RWPE1 (cell line): Measurements from ENCODE around the gene RAPGEFL1.
"Not testable (repeated sequence)": the region's sequence is repeated elsewhere in the genome, so short reads cannot be mapped to it uniquely, and the experiment has no call there.

Experiments used
- CTCF ChIA-PET: fragments of 350-600 bp; sonication (Branson Sonifier 250); formaldehyde crosslinking; extraction: SDS; loops from one replicate; lab custom pipeline; 2021; lab: Yijun Ruan, JAX
- POLR2A ChIA-PET: fragments of 400-600 bp; formaldehyde crosslinking; extraction: SDS; loops from one replicate; lab custom pipeline; 2020; ENCODE audit warnings: antibody characterized with exemption; ENCODE audit not compliant: low non-redundant PET; lab: Yijun Ruan, JAX
- DNase-seq: peaks from one replicate; pipeline ENCODE4 v3.0.0; 2012; ENCODE audit warnings: low spot score
- H3K27ac ChIP-seq: fragments of 450-650 bp; 2 replicates; pipeline ENCODE4 v1.5.1; 2017
- TF ChIP-seq, protein P1 (sequence below): fragments of 450-650 bp; conservative IDR thresholded peaks from 2 replicates; pipeline ENCODE4 v1.5.1; 2017; ENCODE audit warnings: low read depth, mild to moderate bottlenecking

RAPGEFL1 gene

GRCh38 chr17:40188694-40189093 lies 11.4 kb downstream of the RAPGEFL1 start:
- ChIA-PET CTCF (no interaction called here), POLR2A (no interaction called here)
- TF ChIP-seq, protein P1, sequence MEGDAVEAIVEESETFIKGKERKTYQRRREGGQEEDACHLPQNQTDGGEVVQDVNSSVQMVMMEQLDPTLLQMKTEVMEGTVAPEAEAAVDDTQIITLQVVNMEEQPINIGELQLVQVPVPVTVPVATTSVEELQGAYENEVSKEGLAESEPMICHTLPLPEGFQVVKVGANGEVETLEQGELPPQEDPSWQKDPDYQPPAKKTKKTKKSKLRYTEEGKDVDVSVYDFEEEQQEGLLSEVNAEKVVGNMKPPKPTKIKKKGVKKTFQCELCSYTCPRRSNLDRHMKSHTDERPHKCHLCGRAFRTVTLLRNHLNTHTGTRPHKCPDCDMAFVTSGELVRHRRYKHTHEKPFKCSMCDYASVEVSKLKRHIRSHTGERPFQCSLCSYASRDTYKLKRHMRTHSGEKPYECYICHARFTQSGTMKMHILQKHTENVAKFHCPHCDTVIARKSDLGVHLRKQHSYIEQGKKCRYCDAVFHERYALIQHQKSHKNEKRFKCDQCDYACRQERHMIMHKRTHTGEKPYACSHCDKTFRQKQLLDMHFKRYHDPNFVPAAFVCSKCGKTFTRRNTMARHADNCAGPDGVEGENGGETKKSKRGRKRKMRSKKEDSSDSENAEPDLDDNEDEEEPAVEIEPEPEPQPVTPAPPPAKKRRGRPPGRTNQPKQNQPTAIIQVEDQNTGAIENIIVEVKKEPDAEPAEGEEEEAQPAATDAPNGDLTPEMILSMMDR: no peak
- no peak overlapping the region for H3K27ac ChIP-seq
- DNase-seq: no peak

- no peak overlapping the region for H3K27ac ChIP-seq
- no peak for DNase-seq
- CTCF ChIA-PET: interaction anchor here (0.6 to 1.6 kb wide), 6 partner anchors 12 to 226 kb away, joined by 3 to 7 read pairs (median 4); partner anchors contain the start of gene RARA
- POLR2A ChIA-PET: no interaction called here
- TF ChIP-seq, protein P1: no peak
Measured at GRCh38 chr17:40190197-40191021, 13.1 kb downstream of the RAPGEFL1 start.

DNA sequence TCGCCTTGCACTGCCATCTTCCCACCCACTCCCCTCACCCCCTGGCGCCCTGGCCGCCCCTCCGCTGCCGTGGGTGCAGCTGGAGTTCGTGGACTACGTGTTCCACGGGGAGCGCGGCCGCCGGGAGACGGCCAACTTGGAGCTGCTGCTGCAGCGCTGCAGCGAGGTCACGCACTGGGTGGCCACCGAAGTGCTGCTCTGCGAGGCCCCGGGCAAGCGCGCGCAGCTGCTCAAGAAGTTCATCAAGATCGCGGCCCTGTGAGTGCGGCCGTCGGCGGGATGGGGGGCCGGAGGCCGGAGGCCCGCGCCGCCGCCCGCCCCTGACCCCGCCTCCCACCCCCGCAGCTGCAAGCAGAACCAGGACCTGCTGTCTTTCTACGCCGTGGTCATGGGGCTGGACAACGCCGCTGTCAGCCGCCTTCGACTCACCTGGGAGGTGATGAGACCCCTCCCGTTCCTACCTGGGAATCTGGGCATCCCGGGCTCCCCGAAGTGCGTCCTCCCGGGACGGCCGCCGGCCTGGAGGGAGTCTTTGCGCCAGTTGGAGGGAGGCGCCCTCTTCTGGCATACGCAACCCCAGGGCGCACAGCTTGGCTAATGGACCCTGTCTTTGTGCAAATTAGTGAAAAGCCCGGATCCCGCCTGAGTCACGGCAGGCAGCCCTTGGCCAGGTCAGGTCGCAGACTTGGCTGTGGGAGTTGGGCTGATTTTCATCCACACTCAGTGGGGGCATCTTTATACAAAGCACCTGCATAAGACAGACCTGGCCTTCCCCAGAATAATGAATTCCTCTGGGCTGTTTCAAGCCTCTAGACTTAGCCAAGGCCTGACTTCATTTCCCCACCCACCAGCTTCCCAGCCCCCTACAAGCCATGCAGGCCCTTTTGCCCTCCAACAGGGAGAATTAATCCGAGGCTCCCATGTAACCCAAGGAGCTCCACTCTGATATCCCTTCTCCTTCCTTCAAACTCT lies 14.3 kb downstream of the RAPGEFL1 start:
- DNase-seq: peak; percentile 58
- POLR2A ChIA-PET: no interaction called here
- peak overlapping the region; percentile 18; the same call in 1 of the 2 replicates for H3K27ac ChIP-seq
- CTCF ChIA-PET: interaction anchor here (1.0 to 1.6 kb wide), 3 partner anchors 13 to 152 kb away, joined by 3 to 7 read pairs (median 4); no protein-coding TSS in a partner anchor
- TF ChIP-seq, protein P1: peak; percentile 84

- CTCF ChIA-PET: no interaction called here
- DNase-seq: no peak
- peak overlapping the region; percentile 69 for H3K27ac ChIP-seq
- TF ChIP-seq, protein P1: no peak
- POLR2A ChIA-PET: no interaction called here
Measured at GRCh38 chr17:40192961-40193360, 15.7 kb downstream of the RAPGEFL1 start.

DNA sequence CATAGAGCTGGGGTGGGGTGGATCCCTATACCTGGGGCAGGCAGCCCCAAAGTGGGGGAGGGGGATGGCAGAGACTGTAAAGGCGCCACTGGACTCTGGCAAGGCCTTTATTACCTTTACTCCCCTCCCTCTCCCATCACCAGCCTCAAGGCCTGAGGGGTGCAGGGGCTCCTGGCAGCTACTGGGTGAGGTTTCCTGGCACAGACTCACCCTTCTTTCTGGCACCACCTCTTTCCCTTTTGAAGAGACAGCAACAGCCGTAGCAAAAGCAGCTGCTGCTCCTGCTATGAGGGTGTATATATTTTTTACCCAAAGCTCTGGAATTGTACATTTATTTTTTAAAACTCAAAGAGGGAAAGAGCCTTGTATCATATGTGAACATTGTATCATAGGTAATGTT lies 17.6 kb downstream of the RAPGEFL1 start:
- DNase-seq: no peak
- peak overlapping the region; percentile 69 for H3K27ac ChIP-seq
- TF ChIP-seq, protein P1: no peak
- ChIA-PET POLR2A (no interaction called here), CTCF (interaction anchor here (0.7 kb wide), 1 partner anchor 167 kb away, joined by 6 read pairs; no protein-coding TSS in a partner anchor)

DNA sequence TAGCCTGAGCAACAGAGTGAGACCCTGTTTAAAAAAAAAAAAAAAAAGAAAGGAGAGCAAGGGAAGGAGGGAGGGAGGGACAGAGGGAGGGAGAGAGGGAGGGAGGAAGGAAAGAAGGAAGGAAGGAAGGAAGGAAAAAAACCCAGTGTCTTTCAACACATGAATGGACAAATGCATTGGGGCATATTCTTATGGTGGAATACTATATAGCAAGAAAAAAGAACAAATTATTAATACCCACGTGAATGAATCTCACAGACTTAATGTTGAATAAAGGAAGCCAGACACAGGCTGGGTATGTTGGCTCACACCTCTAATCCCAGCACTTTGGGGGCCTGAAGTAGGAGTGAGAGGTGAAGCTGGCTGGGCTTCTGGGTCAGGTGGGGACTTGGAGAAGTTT lies 20.3 kb downstream of the RAPGEFL1 start:
- H3K27ac ChIP-seq: no peak overlapping the region
- ChIA-PET POLR2A (no interaction called here), CTCF (interaction anchor here (0.5 to 0.7 kb wide), 2 partner anchors 10 to 157 kb away, joined by 3 read pairs; no protein-coding TSS in a partner anchor)
- TF ChIP-seq, protein P1: no peak
- DNase-seq: no peak

DNA sequence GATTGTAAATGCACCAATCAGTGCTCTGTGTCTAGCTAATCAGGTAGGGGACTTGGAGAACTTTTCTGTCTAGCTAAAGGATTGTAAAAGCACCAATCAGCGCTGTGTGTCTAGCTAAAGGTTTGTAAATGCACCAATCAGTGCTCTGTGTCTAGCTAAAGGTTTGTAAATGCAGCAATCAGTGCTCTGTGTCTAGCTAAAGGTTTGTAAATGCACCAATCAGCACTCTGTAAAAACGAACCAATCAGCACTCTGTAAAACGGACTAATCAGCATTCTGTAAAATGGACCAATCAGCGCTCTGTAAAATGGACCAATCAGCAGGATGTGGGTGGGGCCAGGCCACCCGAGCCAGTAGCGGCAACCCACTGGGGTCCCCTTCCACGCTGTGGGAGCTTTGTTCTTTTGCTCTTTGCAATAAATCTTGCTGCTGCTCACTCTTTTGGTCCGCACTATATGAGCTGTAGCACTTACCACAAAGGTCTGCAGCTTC lies 20.7 kb downstream of the RAPGEFL1 start:
- CTCF ChIA-PET: interaction anchor here (0.7 kb wide), 1 partner anchor 10 kb away, joined by 3 read pairs; no protein-coding TSS in a partner anchor
- not testable (repeated sequence) for H3K27ac ChIP-seq, DNase-seq
- POLR2A ChIA-PET: interaction anchor here (0.6 kb wide), 1 partner anchor 87 kb away, joined by 5 read pairs; no protein-coding TSS in a partner anchor
